Measurements from ENCODE around the gene PDIA5.

Gene PDIA5

DNA sequence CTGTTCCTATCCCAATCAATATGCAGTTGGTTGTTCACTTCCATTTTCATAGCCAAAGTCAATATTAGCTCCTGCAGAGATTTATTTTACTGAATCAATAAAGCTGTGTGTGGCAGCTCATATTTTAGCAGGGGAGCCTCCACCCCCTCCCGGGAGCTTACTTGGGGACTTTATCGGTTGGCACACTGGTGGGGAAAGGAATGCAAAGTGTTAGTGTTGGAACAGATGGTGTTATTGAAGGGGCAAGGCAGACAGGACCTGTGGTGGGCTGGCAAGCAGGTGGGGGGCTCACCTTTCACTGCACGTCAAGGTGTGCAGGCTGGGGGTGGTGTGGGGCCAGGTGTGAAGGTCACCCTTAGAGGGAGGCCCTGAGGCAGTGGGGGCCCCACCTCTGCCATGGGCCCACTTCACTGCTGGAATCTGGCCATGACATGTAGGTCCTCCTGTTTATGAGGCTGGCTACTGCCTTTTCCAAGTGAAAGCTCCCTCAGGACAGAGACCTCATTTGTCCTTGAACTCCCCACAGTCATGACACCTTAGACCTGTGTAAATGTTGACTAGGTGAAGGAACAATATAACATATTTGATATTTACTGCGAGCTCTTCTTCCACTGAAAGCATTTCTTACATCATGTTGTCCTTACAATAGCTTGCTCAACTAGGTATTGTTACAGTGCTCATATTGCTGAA lies 90.9 kb downstream of the PDIA5 start:
- no peak overlapping the region for H3K27ac ChIP-seq
- H3K9me3 ChIP-seq (ENCODE audit: severe bottlenecking): no peaks in the 10 kb centered on the region
- H3K4me3 ChIP-seq (ENCODE audit: low read depth, low read length): no peak overlapping the region
- H3K36me3 ChIP-seq: peaks cover 72% of the 10 kb centered on the region
- no peaks in the 10 kb centered on the region for H3K27me3 ChIP-seq (ENCODE audit: insufficient read depth, low read depth, severe bottlenecking)
- no peak for DNase-seq
- TF ChIP-seq CTCF (IDR thresholded peaks at IDR 0.05; ENCODE audit: low read depth, low read length): no peak

DNA sequence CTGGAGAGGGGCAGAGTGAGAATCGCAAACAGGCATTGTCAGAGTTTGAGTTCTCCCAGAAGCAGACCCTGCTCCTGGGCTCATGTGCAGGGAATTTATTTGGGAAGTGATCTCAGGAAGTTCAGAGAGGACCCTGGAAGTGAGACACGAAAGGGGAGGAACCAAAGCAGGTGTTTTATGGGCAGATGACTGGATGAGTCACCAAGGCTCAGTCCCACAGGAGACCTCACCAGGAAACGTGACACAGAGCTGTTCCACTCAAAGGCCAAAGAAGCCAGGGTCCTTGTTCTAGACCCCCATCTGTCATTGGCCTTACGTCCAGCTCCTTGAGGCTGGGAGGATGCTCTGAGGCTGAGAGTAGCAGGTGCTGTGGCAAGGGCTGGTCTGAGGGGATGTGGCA lies 91.5 kb downstream of the PDIA5 start:
- no peaks in the 10 kb centered on the region for H3K27me3 ChIP-seq (ENCODE audit: insufficient read depth, low read depth, severe bottlenecking)
- no peaks in the 10 kb centered on the region for H3K9me3 ChIP-seq (ENCODE audit: severe bottlenecking)
- no peak overlapping the region for H3K4me3 ChIP-seq (ENCODE audit: low read depth, low read length)
- TF ChIP-seq CTCF (IDR thresholded peaks at IDR 0.05; ENCODE audit: low read depth, low read length): no peak
- no peak for DNase-seq
- H3K27ac ChIP-seq: no peak overlapping the region
- peaks cover 70% of the 10 kb centered on the region for H3K36me3 ChIP-seq

DNA sequence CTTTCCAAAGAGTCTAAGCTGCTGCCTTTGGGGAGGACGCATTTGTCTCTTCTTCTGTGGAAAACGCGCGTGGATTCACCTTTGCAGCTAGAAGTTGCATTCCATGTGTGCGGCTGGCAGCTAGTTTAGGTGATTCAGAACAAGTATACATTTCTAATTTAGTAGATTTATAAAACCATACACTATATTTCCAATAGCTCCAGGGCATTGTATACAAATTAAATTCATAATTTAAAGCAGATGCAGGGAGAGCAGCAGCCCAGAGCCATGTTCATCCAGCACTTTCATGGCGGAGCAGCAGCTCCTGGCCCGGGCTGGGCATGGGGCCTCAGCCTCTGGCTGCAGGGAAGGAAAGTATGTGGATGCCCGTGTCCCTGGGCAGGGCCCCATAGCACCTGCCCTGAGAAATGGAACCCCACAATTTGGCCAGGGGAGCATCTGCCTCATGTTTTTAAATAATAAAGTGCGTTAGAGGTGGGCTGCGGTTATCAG lies 92.1 kb downstream of the PDIA5 start:
- TF ChIP-seq CTCF (IDR thresholded peaks at IDR 0.05; ENCODE audit: low read depth, low read length): no peak
- Histone ChIP-seq H3K36me3 (peaks cover 72% of the 10 kb centered on the region), H3K27ac (no peak overlapping the region), H3K4me3 (ENCODE audit: low read depth, low read length) (no peak overlapping the region), H3K9me3 (ENCODE audit: severe bottlenecking) (no peaks in the 10 kb centered on the region), H3K27me3 (ENCODE audit: insufficient read depth, low read depth, severe bottlenecking) (no peaks in the 10 kb centered on the region)
- DNase-seq: no peak

DNA sequence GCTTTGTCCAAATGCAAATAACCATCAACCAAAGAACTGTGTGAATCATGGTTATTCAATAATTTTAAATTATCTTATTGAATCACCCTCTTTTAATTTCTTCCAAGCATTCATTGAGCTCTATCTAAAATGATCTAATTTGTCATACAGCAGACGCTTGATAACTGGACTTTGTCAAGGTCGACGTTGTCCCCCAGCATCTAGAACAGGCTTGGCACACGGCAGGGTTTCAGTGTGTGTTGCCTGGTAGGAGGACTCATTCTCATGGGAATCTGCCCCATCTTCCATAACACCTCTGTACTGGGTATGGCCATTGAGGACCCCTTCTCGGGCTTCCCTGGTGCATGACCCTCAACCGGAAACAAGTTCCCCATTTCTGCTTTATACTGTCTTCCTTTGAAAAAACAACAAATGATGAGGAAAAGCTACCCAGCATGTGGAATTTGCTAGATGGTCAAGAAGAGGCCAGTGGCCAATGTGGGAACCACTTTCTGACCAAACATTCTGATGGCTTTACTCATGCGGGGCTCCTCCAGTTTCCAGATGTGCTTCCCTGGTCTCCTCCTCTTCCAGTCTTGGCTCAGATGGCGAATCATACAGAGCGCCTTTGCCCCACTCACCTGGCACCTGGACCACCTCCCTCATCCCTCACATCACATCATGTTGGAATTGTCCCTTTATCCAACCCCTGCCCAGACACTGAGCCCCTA lies 93.3 kb downstream of the PDIA5 start:
- no peak for DNase-seq
- Histone ChIP-seq H3K4me3 (ENCODE audit: low read depth, low read length) (no peak overlapping the region), H3K9me3 (ENCODE audit: severe bottlenecking) (peaks cover 1% of the 10 kb centered on the region), H3K27me3 (ENCODE audit: insufficient read depth, low read depth, severe bottlenecking) (no peaks in the 10 kb centered on the region), H3K36me3 (peaks cover 72% of the 10 kb centered on the region), H3K27ac (no peak overlapping the region)
- TF ChIP-seq CTCF (IDR thresholded peaks at IDR 0.05; ENCODE audit: low read depth, low read length): no peak

- Histone ChIP-seq H3K27ac (no peak overlapping the region), H3K27me3 (ENCODE audit: insufficient read depth, low read depth, severe bottlenecking) (no peaks in the 10 kb centered on the region), H3K4me3 (ENCODE audit: low read depth, low read length) (no peak overlapping the region), H3K9me3 (ENCODE audit: severe bottlenecking) (peaks cover 2% of the 10 kb centered on the region), H3K36me3 (peaks cover 65% of the 10 kb centered on the region)
- TF ChIP-seq CTCF (IDR thresholded peaks at IDR 0.05; ENCODE audit: low read depth, low read length): peak; percentile 50
- no peak for DNase-seq
These were observed 94.3 kb downstream of the PDIA5 start for GRCh38 chr3:123161167-123161566.

Measured in WERI-Rb-1 (cell line).